WI38 (cell line): ENCODE data around the gene CABYR.

ENCODE experiments used
- H3K4me3 ChIP-seq: 2 replicates; pipeline ENCODE4 v1.5.1; 2011; ENCODE audit warnings: low read depth, mild to moderate bottlenecking, control low read depth, low read length
- CTCF ChIP-seq: IDR thresholded peaks from 2 replicates; pipeline ENCODE4 v1.5.1; 2012; ENCODE audit warnings: low read depth, mild to moderate bottlenecking, control low read depth, low read length

CABYR gene

GRCh38 chr18:24189664-24190346 lies 50.9 kb downstream of the CABYR start:
- TF ChIP-seq CTCF: no peak
- no peak overlapping the region for H3K4me3 ChIP-seq

DNA sequence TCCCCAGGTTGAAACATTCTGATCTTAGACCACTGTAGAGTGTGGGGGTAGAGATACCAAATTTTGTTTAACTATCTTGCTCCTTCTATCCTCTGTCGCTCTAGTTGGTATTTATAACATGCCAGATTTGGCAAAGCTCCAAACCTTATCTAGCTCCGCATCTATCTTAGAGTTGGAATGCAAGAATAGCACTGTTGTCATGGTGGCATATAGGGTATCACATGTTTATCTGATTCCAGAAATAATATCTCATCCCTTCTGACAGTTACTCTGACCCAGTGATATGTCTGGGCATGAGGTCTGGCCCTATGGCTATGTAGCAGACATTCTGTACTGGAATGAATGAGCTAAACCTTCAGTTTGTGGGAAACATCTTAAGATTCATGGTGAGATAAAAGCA lies 51.7 kb downstream of the CABYR start:
- no peak for TF ChIP-seq CTCF

DNA sequence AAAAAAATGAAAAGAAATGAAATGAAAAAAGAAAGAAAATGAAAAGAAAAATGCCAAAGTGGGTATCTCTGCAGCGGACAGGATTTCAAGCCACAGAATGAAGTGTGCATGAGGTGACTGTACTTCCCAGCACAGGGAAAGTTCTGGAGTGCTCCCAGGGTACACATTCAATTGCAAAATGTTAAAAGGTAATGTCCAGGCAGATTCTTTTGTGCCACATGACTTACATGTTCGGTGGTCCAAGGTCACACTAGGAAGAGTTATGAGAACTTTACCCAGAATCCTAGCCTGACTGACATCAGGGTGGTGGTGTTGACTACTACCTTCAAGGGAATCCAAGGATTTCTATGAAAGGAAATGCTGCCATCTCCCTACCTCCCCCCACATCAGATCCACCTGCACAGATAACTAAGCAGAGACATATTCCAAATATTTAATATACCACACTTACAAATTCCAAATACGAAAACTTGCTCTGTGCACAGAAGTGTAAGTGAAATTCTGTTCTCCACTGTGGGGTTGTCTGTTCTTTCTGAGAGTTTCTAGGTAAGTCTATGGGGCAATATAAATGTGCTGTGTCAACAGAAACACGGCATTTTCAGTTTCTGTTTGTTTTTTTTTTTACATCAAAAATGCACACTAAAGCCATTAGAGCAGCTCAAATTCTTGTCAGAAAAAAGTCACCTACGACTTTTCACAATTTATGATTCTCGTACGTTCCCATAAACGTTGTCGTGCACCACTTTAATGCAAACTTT lies 56.6 kb downstream of the CABYR start:
- no peak overlapping the region for H3K4me3 ChIP-seq
- TF ChIP-seq CTCF: no peak

More for the DNA sequence above, 51.7 kb downstream of the CABYR start:
- no peak overlapping the region for H3K4me3 ChIP-seq

- no peak for TF ChIP-seq CTCF
Measured at GRCh38 chr18:24196764-24197163, 57.9 kb downstream of the CABYR start.

GRCh38 chr18:24197412-24197811 lies 58.5 kb downstream of the CABYR start:
- H3K4me3 ChIP-seq: no peak overlapping the region
- no peak for TF ChIP-seq CTCF

More at GRCh38 chr18:24196764-24197163, 57.9 kb downstream of the CABYR start:
- H3K4me3 ChIP-seq: no peak overlapping the region

DNA sequence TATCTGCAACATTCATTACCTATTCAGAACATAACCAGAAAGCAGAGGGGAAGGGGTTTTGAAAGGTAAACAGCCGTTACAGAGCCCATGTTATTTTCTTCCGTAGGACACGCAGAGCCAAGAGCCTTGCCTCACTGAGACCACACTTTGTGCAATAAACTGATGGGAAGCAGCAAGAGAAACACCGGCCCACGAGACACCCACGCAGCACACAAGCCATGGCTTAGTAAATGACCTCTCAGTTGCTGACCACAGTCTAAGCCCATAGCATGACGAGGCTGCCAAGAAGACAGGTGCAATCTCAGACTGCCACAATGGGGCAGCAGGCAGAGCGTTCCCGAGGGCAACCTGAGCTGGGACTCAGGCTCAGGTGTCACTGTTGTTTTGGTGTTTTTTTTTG lies 59.6 kb downstream of the CABYR start:
- TF ChIP-seq CTCF: no peak

DNA sequence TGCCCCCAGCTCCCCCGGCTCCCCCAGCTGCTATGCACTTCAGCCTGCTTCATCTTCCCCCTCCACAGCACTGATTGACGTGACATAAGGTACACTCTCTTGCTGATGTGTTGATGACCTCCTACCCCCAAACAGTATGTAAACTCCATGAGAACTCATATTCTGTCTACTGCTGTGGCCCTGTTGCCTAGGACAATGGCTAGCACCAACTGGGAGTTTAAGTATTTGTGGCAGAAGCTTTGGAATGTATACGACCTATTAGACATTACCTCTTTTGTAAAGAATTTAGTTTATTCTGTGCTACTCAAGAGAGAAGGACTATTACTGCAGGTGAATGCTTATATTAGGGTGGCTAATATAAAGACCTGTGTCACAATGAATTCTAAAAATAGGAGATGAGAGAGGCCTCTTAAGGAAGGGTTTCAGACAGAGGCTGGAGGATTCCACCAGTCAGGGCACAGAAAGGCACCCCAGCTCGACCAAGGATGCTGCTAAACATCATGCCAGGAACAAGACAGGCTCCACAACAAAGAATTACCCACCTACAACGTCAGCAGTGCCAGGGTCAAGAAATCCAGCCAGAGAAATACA lies 60.6 kb downstream of the CABYR start:
- TF ChIP-seq CTCF: no peak
- H3K4me3 ChIP-seq: no peak overlapping the region

More for the DNA sequence above, 59.6 kb downstream of the CABYR start:
- H3K4me3 ChIP-seq: no peak overlapping the region
